B cell (primary cell): ENCODE results near the gene HDAC5. TPM values are rescaled to one million over a fixed set of nuclear protein-coding genes. Genes with fewer than 3 reads are reported as not detected.

Source experiments
- ATAC-seq: fragments of 200-7000 bp; cut with Tn5 transposase; one replicate; pipeline ENCODE4 v1.10.0; 2021; ENCODE audit warnings: low read depth, mild to moderate bottlenecking, moderate number of reproducible peaks, moderate library complexity
- CTCF ChIA-PET: fragments of 350-600 bp; sonication (Branson Sonifier 250); formaldehyde crosslinking; loops from one replicate; lab custom pipeline; 2021; ENCODE audit warnings: antibody characterized with exemption, inconsistent platforms; lab: Charles Lee
- POLR2A ChIA-PET: fragments of 350-600 bp; sonication (Branson Sonifier 250); formaldehyde crosslinking; loops from one replicate; lab custom pipeline; 2021; ENCODE audit warnings: antibody characterized with exemption; lab: Charles Lee
- DNase-seq: peaks from one replicate; pipeline ENCODE4 v3.0.0; 2013
- H2AFZ ChIP-seq: 2 replicates; pipeline ENCODE4 v1.6.1; 2012; ENCODE audit warnings: mild to moderate bottlenecking, low read depth, low read length; ENCODE audit not compliant: insufficient read depth, poor library complexity, severe bottlenecking
- H3K27ac ChIP-seq, 2 donors: 1 replicate in 1 of 2; 2 replicates in 1 of 2; pipeline ENCODE4 v1.5.1; 2012 to 2013; ENCODE audit warnings: low read length in 2 of 2, mild to moderate bottlenecking in 2 of 2, moderate library complexity in 1 of 2
- H3K27me3 ChIP-seq, 4 experiments: fragments of 200-600 bp in 1 of 4; sonication (generic) in 1 of 4; replicated peaks in 1 of 4; 1 replicate in 2 of 4; 2 replicates in 2 of 4; pipeline versions ENCODE4 v1.6.1 to v1.7.0; 2013 to 2016; ENCODE audit warnings: low read length in 3 of 4, mild to moderate bottlenecking in 2 of 4, mixed read lengths in 1 of 4, moderate library complexity in 1 of 4; ENCODE audit not compliant: insufficient read depth in 4 of 4, control insufficient read depth in 3 of 4; ENCODE audit errors: control extremely low read depth in 1 of 4
- H3K36me3 ChIP-seq, 2 experiments: replicated peaks in 1 of 2; 1 replicate in 1 of 2; 2 replicates in 1 of 2; pipeline versions ENCODE4 v1.6.1 to v1.7.1; 2013; ENCODE audit warnings: low read length in 1 of 2; ENCODE audit not compliant: insufficient read depth in 2 of 2, control insufficient read depth in 1 of 2; ENCODE audit errors: control extremely low read depth in 1 of 2, extremely low read depth in 1 of 2
- H3K4me1 ChIP-seq, 2 donors: fragments of 200-600 bp in 1 of 2; sonication (generic) in 1 of 2; 1 replicate in 1 of 2; 2 replicates in 1 of 2; pipeline versions ENCODE4 v1.5.1 to v1.6.1; 2013 to 2017; ENCODE audit warnings: low read length in 2 of 2; ENCODE audit not compliant: control insufficient read depth in 2 of 2, insufficient read depth in 2 of 2
- H3K4me2 ChIP-seq: replicated peaks from 2 replicates; pipeline ENCODE3; 2012; ENCODE audit warnings: mild to moderate bottlenecking, low read depth, low read length; ENCODE audit not compliant: poor library complexity, severe bottlenecking
- H3K4me3 ChIP-seq, 5 experiments: fragments of 200-600 bp in 1 of 5; sonication (generic) in 1 of 5; 1 replicate in 3 of 5; 2 replicates in 2 of 5; pipeline versions ENCODE4 v1.5.1 to v1.7.0; 2011 to 2016; ENCODE audit warnings: low read length in 4 of 5, mild to moderate bottlenecking in 4 of 5, low read depth in 2 of 5, control low read depth in 1 of 5, moderate library complexity in 1 of 5; ENCODE audit not compliant: insufficient read depth in 1 of 5; ENCODE audit errors: control extremely low read depth in 1 of 5, extremely low read depth in 1 of 5
- H3K79me2 ChIP-seq: fragments of 200-600 bp; sonication (generic); one replicate; pipeline ENCODE4 v1.6.0; 2016; ENCODE audit warnings: low read length; ENCODE audit not compliant: control insufficient read depth, insufficient read depth
- H3K9ac ChIP-seq: fragments of 200-600 bp; sonication (generic); 2 replicates; pipeline ENCODE4 v1.6.1; 2017; ENCODE audit warnings: mild to moderate bottlenecking, low read length, moderate library complexity
- H3K9me3 ChIP-seq, 3 donors: one replicate each; pipeline versions ENCODE4 v1.6.1 to v1.7.1; 2013; ENCODE audit warnings: low read length in 2 of 3; ENCODE audit not compliant: control insufficient read depth in 2 of 3, insufficient read depth in 1 of 3; ENCODE audit errors: control extremely low read depth in 1 of 3
- H4K20me1 ChIP-seq: 2 replicates; pipeline ENCODE4 v1.6.0; 2012; ENCODE audit warnings: mild to moderate bottlenecking, low read length; ENCODE audit not compliant: insufficient read depth, control insufficient read depth, poor library complexity, severe bottlenecking
- H3K27ac Mint-ChIP-seq: one replicate; pipeline ENCODE4 v1.8.0; 2021; ENCODE audit warnings: mixed read lengths
- H3K27me3 Mint-ChIP-seq: one replicate; pipeline ENCODE4 v1.8.0; 2021; ENCODE audit warnings: mixed read lengths
- H3K4me1 Mint-ChIP-seq: one replicate; pipeline ENCODE4 v1.8.0; 2021; ENCODE audit warnings: mixed read lengths
- H3K4me3 Mint-ChIP-seq: one replicate; pipeline ENCODE4 v1.8.0; 2021; ENCODE audit warnings: mixed read lengths
- H3K9me3 Mint-ChIP-seq: one replicate; pipeline ENCODE4 v1.8.0; 2022; ENCODE audit warnings: mixed read lengths; ENCODE audit not compliant: insufficient read depth
- CTCF ChIP-seq: fragments of 200-600 bp; IDR thresholded peaks from one replicate; pipeline ENCODE4 v1.8.0; 2022; ENCODE audit warnings: antibody characterized with exemption, mild to moderate bottlenecking
- EZH2 ChIP-seq: IDR thresholded peaks from 2 replicates; pipeline ENCODE4 v1.6.1; 2012; ENCODE audit warnings: borderline replicate concordance, low read depth, mild to moderate bottlenecking, moderate library complexity, low read length; ENCODE audit not compliant: insufficient read depth, poor library complexity, severe bottlenecking
- WGBS: methylation state at CpG from one replicate; pipeline ENCODE4 v1.1.5; 2013; ENCODE audit warnings: missing lambda C conversion rate; ENCODE audit not compliant: insufficient coverage; 5-methylcytosine and 5-hydroxymethylcytosine counted together
- intact Hi-C: fragments of 100-400 bp; cut with micrococcal nuclease; formaldehyde crosslinking; loops from one replicate; pipeline ENCODE4 v1.10.0; 2022
- polyA plus RNA-seq: library from polyadenylated mRNA; depleted of rRNA; stranded (reverse); fragments of >200 nt; gene quantifications from 2 replicates; pipeline ENCODE4 v1.2.3, GENCODE V29; 2012
- total RNA-seq, 2 donors: library from RNA; stranded (reverse); fragments of 120-200 nt in 1 of 2; gene quantifications; 1 replicate in 1 of 2; 2 replicates in 1 of 2; pipeline versions ENCODE4 v1.2.3 to v1.2.4, GENCODE V29; 2013 to 2022

The HDAC5 gene
- total and polyA plus RNA-seq, 2 donors (not counting 1 experiment from before 2014, with no cell fraction given): 99.8 to 104 TPM

GRCh38 chr17:44065668-44066203 is 57.7 kb downstream of the HDAC5 start:
- H4K20me1 ChIP-seq: no peaks in the 10 kb centered on the region
- POLR2A ChIA-PET: interaction anchor here (0.6 to 1.1 kb wide), 3 partner anchors 24 to 487 kb away, joined by 3 to 5 read pairs (median 3); no protein-coding TSS in a partner anchor
- peak overlapping the region; percentile 52 to 95 (median 75) for H3K4me3 ChIP-seq
- H3K27me3 ChIP-seq: no peaks in the 10 kb centered on the region
- H3K4me1 Mint-ChIP-seq: peaks cover 40% of the 10 kb centered on the region
- H3K79me2 ChIP-seq: peaks cover 71% of the 10 kb centered on the region
- 6% methylated on average over 9 of the region's 9 CpGs for WGBS
- H3K27ac ChIP-seq: peak overlapping the region; percentile 73 to 80
- peak overlapping the region; percentile 80 for H3K9ac ChIP-seq
- peak overlapping the region; percentile 92 for H3K4me2 ChIP-seq
- peaks cover 19 to 22% of the 10 kb centered on the region in 2 donors for H3K4me1 ChIP-seq
- H3K27ac Mint-ChIP-seq: peak overlapping the region; percentile 86
- H3K36me3 ChIP-seq: peaks cover 0 to 19% of the 10 kb centered on the region in 2 experiments
- H3K4me3 Mint-ChIP-seq: peak overlapping the region; percentile 89
- peak; percentile 56 for DNase-seq
- H3K9me3 ChIP-seq: no peaks in the 10 kb centered on the region
- ATAC-seq: no peak
- H3K27me3 Mint-ChIP-seq: no peaks in the 10 kb centered on the region
- no peaks in the 10 kb centered on the region for H3K9me3 Mint-ChIP-seq
- H2AFZ ChIP-seq: peak overlapping the region; percentile 75
- CTCF ChIA-PET: interaction anchor here (0.6 to 2.5 kb wide), 2 partner anchors 58 to 102 kb away, joined by 4 to 5 read pairs; partner anchors contain the start of gene HDAC5
- TF ChIP-seq CTCF (no peak), EZH2 (no peak)
- intact Hi-C loops: loop anchor here (1.0 to 2.0 kb wide), 3 partner anchors 59 to 121 kb away; partner anchors contain the start of genes HROB and TMUB2
